Gastrocnemius medialis (tissue), 4 donors: Measurements from ENCODE around the gene FBXW7. TPM values are rescaled to one million over a fixed set of nuclear protein-coding genes. Genes with fewer than 3 reads are reported as not detected.

Experiments
- ATAC-seq, 2 donors: fragments of 150-250 bp; one replicate each; pipeline ENCODE4 v1.9.1; 2016
- DNase-seq, 2 donors: peaks; one replicate each; pipeline ENCODE4 v3.0.0-alpha.2; 2019
- H3K27ac ChIP-seq, 4 donors: fragments of 200-600 bp; sonication (generic); 1 replicate in 1 of 4; 2 replicates in 3 of 4; pipeline ENCODE4 v1.5.1; 2016 to 2018; ENCODE audit warnings: mild to moderate bottlenecking in 2 of 4, moderate library complexity in 1 of 4
- H3K27me3 ChIP-seq, 3 donors: fragments of 200-600 bp; sonication (generic) in 2 of 3; 1 replicate in 1 of 3; 2 replicates in 2 of 3; pipeline versions ENCODE4 v1.5.1 to v1.6.0; 2016 to 2019; ENCODE audit warnings: mild to moderate bottlenecking in 1 of 3, moderate library complexity in 1 of 3
- H3K36me3 ChIP-seq, 2 donors: fragments of 200-600 bp; sonication (generic) in 1 of 2; one replicate each; pipeline ENCODE4 v1.5.1; 2017 to 2018
- H3K4me1 ChIP-seq, 2 donors: fragments of 200-600 bp; sonication (generic) in 1 of 2; one replicate each; pipeline ENCODE4 v1.5.1; 2016 to 2017; ENCODE audit warnings: mild to moderate bottlenecking in 2 of 2
- H3K4me3 ChIP-seq, 4 donors: fragments of 200-600 bp; sonication (generic) in 3 of 4; 1 replicate in 1 of 4; 2 replicates in 3 of 4; pipeline ENCODE4 v1.5.1; 2016 to 2019; ENCODE audit warnings: mild to moderate bottlenecking in 2 of 4
- H3K9me3 ChIP-seq, 3 donors: fragments of 200-600 bp; sonication (generic) in 2 of 3; 1 replicate in 1 of 3; 2 replicates in 2 of 3; pipeline ENCODE4 v1.5.1; 2016 to 2019
- POLR2A ChIP-seq, 2 donors: fragments of 450-650 bp; IDR thresholded peaks; one replicate each; pipeline ENCODE4 v1.6.1; 2017; ENCODE audit warnings: antibody characterized with exemption in 2 of 2, mild to moderate bottlenecking in 2 of 2, moderate library complexity in 2 of 2
- in situ Hi-C, 4 donors: fragments of 200-750 bp; cut with MboI; loops; one replicate each; pipeline versions ENCODE4 v1.15.0 to v1.8.0; 2017; ENCODE audit warnings: low sequenced_read_pairs in 4 of 4
- intact Hi-C: fragments of 100-400 bp; cut with DNase I; formaldehyde crosslinking; loops from one replicate; pipeline ENCODE4 v1.15.1; 2023; ENCODE audit warnings: low total_unique reads
- total RNA-seq, 4 donors: library from RNA; depleted of rRNA; stranded (reverse); fragments of >200 nt; gene quantifications; one replicate each; pipeline versions ENCODE4 v1.1.0 to v1.2.3, GENCODE V29; 2016
- TF ChIP-seq, protein P1 (sequence below), 5 experiments: fragments of 450-650 bp in 3 of 5; fragments of 200-600 bp in 2 of 5; sonication (generic) in 2 of 5; IDR thresholded peaks in 4 of 5; conservative IDR thresholded peaks in 1 of 5; 1 replicate in 4 of 5; 2 replicates in 1 of 5; pipeline ENCODE4 v1.5.1; 2016 to 2019; ENCODE audit warnings: antibody characterized with exemption in 5 of 5, mild to moderate bottlenecking in 3 of 5, moderate library complexity in 3 of 5

FBXW7 gene
- total RNA-seq, 4 donors from 2014 or later, result 23.5 to 40.8 (median 28.8) TPM

DNA sequence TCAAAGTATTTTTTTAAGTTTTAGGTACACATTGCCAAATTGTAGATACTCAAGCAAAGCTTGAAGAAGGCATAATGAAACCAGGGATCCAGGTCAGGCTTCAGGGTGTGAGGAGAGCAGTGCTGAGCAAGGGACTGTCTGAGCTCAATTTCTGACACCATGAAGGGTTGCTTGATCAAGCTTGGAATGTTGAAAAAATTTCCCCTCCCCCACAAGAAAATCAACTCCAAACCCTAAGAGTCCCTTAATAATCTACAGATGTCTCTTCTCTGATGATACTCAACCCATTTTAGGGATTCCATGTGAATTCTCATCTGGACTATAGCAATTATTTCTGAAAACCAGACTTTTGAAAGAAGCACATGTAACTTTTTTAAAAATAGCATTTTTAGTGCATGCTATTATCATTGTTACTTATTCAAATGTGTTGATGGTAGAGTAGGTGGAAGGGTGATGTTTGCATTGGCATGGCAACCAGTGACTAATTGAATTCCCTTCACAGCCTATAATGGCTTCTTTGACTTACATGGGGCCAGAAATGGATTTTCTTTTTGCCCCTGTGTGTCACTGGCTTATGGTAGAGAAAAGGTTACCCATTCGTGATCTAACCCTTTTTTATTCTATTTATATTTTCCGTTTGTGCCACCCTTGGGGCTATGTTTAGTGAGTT lies 252.0 kb downstream of the FBXW7 start:
- DNase-seq (no peak), ATAC-seq (no peak)
- no peaks in the 10 kb centered on the region for H3K36me3 ChIP-seq
- in situ Hi-C loops, result no loop called here
- TF ChIP-seq, protein P1, sequence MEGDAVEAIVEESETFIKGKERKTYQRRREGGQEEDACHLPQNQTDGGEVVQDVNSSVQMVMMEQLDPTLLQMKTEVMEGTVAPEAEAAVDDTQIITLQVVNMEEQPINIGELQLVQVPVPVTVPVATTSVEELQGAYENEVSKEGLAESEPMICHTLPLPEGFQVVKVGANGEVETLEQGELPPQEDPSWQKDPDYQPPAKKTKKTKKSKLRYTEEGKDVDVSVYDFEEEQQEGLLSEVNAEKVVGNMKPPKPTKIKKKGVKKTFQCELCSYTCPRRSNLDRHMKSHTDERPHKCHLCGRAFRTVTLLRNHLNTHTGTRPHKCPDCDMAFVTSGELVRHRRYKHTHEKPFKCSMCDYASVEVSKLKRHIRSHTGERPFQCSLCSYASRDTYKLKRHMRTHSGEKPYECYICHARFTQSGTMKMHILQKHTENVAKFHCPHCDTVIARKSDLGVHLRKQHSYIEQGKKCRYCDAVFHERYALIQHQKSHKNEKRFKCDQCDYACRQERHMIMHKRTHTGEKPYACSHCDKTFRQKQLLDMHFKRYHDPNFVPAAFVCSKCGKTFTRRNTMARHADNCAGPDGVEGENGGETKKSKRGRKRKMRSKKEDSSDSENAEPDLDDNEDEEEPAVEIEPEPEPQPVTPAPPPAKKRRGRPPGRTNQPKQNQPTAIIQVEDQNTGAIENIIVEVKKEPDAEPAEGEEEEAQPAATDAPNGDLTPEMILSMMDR (IDR thresholded peaks at IDR 0.05 in 4 of 5, conservative IDR thresholded peaks at IDR 0.05 in 1 of 5), result no peak
- TF ChIP-seq POLR2A (IDR thresholded peaks at IDR 0.05), result no peak
- H3K9me3 ChIP-seq, result no peaks in the 10 kb centered on the region
- H3K4me1 ChIP-seq, result no peaks in the 10 kb centered on the region
- H3K27me3 ChIP-seq, result no peaks in the 10 kb centered on the region
- H3K4me3 ChIP-seq, result no peak overlapping the region
- intact Hi-C loops, result no loop called here
- no peak overlapping the region for H3K27ac ChIP-seq

DNA sequence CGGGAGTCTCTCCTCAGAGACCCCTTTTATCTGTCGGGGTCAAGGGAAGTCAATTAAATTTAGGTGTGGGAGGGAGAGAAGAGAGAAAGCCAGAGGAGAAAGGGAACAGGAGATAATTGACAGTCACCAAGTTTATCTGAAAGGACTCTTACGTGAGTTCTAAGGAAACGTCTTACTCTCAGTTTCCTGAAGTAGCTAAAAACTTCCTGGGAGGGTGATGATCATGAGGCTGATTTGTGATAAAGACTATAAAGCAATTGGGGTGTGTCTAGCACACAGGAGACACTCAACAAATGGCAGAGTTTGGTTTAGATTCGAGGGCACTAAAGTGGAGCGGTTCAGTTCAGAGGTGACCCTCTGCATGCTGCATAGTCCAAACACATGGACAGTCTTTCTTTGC lies 254.1 kb downstream of the FBXW7 start:
- TF ChIP-seq, protein P1 (IDR thresholded peaks at IDR 0.05 in 4 of 5, conservative IDR thresholded peaks at IDR 0.05 in 1 of 5), result no peak
- TF ChIP-seq POLR2A (IDR thresholded peaks at IDR 0.05), result no peak
- no peak for DNase-seq
- Histone ChIP-seq H3K9me3 (no peaks in the 10 kb centered on the region), H3K36me3 (no peaks in the 10 kb centered on the region), H3K27ac (no peak overlapping the region), H3K27me3 (no peaks in the 10 kb centered on the region), H3K4me1 (no peaks in the 10 kb centered on the region), H3K4me3 (no peak overlapping the region)
- no peak for ATAC-seq
- in situ Hi-C loops, result no loop called here
- intact Hi-C loops, result no loop called here

DNA sequence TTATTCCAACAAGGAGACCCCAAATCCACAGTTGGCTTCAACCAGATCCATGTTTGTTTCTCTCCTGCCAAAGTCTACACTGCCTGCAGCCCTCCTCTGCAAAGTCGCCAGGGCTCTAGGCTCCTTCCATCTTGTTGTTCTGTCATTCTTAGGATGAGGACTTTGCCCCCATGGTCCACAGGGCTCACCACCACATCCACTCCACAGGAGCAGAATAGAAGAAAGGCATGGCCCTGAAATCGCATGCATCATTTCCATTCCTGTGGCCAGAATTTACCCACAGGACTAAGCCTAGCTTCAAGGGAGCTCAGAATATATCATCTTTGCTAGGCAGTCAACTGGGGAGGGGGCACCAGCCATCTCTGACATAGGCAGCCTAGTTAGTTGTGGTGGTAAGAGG lies 254.7 kb downstream of the FBXW7 start:
- in situ Hi-C loops, result no loop called here
- intact Hi-C loops, result no loop called here
- DNase-seq, result no peak
- ATAC-seq, result no peak
- H3K36me3 ChIP-seq, result no peaks in the 10 kb centered on the region
- no peak overlapping the region for H3K4me3 ChIP-seq
- H3K27me3 ChIP-seq, result no peaks in the 10 kb centered on the region
- H3K9me3 ChIP-seq, result no peaks in the 10 kb centered on the region
- H3K4me1 ChIP-seq, result no peaks in the 10 kb centered on the region
- no peak overlapping the region for H3K27ac ChIP-seq
- TF ChIP-seq POLR2A (IDR thresholded peaks at IDR 0.05), result no peak
- TF ChIP-seq, protein P1 (IDR thresholded peaks at IDR 0.05 in 4 of 5, conservative IDR thresholded peaks at IDR 0.05 in 1 of 5), result no peak

DNA sequence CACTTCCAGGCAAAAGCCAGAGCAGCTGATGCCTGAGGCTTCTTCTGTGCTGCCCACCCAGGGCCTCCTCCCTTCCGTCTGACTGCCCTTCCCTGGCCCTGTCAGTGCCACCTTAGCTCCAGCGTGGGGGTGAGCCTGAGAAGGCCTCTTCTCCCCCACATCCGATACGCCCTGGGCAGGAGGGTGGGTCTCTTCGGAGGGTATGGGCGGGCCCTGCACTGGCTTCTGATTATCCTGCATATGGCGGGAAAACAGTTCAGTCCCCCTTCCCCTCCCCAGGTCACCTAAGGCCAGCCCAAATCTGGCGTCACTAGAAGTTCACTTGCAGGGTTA lies 256.7 kb downstream of the FBXW7 start:
- intact Hi-C loops, result no loop called here

More for the DNA sequence above, 256.7 kb downstream of the FBXW7 start:
- DNase-seq (no peak), ATAC-seq (no peak)
- Histone ChIP-seq H3K27ac (no peak overlapping the region), H3K4me3 (no peak overlapping the region), H3K9me3 (no peaks in the 10 kb centered on the region), H3K27me3 (no peaks in the 10 kb centered on the region), H3K36me3 (no peaks in the 10 kb centered on the region), H3K4me1 (no peaks in the 10 kb centered on the region)
- in situ Hi-C loops, result no loop called here
- TF ChIP-seq, protein P1 (IDR thresholded peaks at IDR 0.05 in 4 of 5, conservative IDR thresholded peaks at IDR 0.05 in 1 of 5), result no peak
